ENCODE measurements around the gene PPFIA1. TPM values are rescaled to one million over a fixed set of nuclear protein-coding genes. Genes with fewer than 3 reads are reported as not detected.

The PPFIA1 gene
- total and polyA plus RNA-seq, 10 of the 15 experiments (the other 5 are each of a cell fraction or from before 2014, with no cell fraction given) = 5.2 to 26.2 (median 15.8) TPM

DNA sequence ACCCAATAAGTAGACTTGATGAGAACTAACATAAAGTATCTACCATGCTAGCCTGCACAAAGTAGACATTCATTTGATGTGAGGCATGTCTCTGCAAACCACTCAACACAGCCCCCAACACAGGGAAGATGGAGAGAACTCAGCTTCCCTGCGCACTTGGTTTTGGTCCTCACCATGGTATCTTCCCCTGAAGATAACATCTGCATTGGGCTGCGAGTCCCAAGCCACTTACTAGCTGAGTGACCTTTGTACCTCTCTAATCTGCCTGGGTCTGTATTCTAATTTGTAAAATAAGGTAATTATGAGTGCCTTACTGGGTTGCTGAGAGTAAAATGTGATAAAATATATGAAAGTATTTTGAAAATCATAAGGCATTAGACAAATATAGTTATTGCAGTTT lies 30.7 kb downstream of the PPFIA1 start:
- Histone ChIP-seq H3K4me1 (ENCODE audit: control insufficient read depth, insufficient read depth, low read length) (no peaks in the 10 kb centered on the region), H4K20me1 (ENCODE audit: control insufficient read depth, insufficient read depth) (peaks cover 3% of the 10 kb centered on the region; the same call in 1 of the 2 replicates), H3K9ac (ENCODE audit: control insufficient read depth, insufficient read depth, low read length) (no peak overlapping the region), H3K27ac (ENCODE audit: control insufficient read depth, insufficient read depth) (no peak overlapping the region), H3K4me3 (no peak overlapping the region), H3K79me2 (ENCODE audit: control insufficient read depth, insufficient read depth, low read length) (no peaks in the 10 kb centered on the region), H3K36me3 (ENCODE audit: control insufficient read depth in 2 of 2, insufficient read depth in 2 of 2, low read length in 1 of 2) (peaks cover 0 to 7% of the 10 kb centered on the region in 2 experiments; a peak in 3 of 4 replicates), H3K27me3 (replicated peaks in 1 of 2; ENCODE audit: control insufficient read depth in 2 of 2, insufficient read depth in 2 of 2, low read length in 1 of 2) (no peaks in the 10 kb centered on the region), H3K4me2 (ENCODE audit: control insufficient read depth, insufficient read depth) (no peak overlapping the region), H3K9me3 (replicated peaks; ENCODE audit: control insufficient read depth, insufficient read depth, low read length) (no peaks in the 10 kb centered on the region), H2AFZ (ENCODE audit: control insufficient read depth, low read depth, low read length) (no peak overlapping the region)
- BruUV-seq (replicated peaks) = no TSS peak
- FAIRE-seq = no peak
- ChIA-PET RAD21 (ENCODE audit: unreplicated experiment) (no interaction called here), CTCF (interaction anchor here (1.8 kb wide), 1 partner anchor 37 kb away, joined by 5 read pairs; no protein-coding TSS in a partner anchor), POLR2A (interaction anchor here (0.6 kb wide), 1 partner anchor 19 kb away, joined by 3 read pairs; no protein-coding TSS in a partner anchor), SMC1A (ENCODE audit: uncharacterized antibody, unreplicated experiment) (no interaction called here)
- intact Hi-C loops (cut with micrococcal nuclease; ENCODE audit: unreplicated experiment) = no loop called here
- in situ Hi-C loops (cut with MboI) = no loop called here
- ATAC-seq = no peak
- TF ChIP-seq NR2C1 (IDR thresholded peaks at IDR 0.05) (no peak), TAF1 (IDR thresholded peaks at IDR 0.05; ENCODE audit: borderline replicate concordance, low read depth, low read length) (no peak), KDM1A (IDR thresholded peaks at IDR 0.05; ENCODE audit: borderline replicate concordance) (no peak), CBX5 (IDR thresholded peaks at IDR 0.05; ENCODE audit: low read depth) (no peak), NRF1 (conservative IDR thresholded peaks at IDR 0.05; ENCODE audit: low read depth, low read length) (no peak), HDAC2 (IDR thresholded peaks at IDR 0.05) (no peak), HDAC6 (IDR thresholded peaks at IDR 0.05; ENCODE audit: unreplicated experiment) (no peak), DPF2 (IDR thresholded peaks at IDR 0.05) (no peak), CHD1 (IDR thresholded peaks at IDR 0.05; ENCODE audit: low read depth, low read length) (no peak), CHD4 (IDR thresholded peaks at IDR 0.05) (no peak), KAT2A (conservative IDR thresholded peaks at IDR 0.05; ENCODE audit: control insufficient read depth, low read depth, low read length) (no peak), MTA3 (IDR thresholded peaks at IDR 0.05; ENCODE audit: borderline replicate concordance, low read length) (no peak)
- TF ChIP-seq, protein P1, sequence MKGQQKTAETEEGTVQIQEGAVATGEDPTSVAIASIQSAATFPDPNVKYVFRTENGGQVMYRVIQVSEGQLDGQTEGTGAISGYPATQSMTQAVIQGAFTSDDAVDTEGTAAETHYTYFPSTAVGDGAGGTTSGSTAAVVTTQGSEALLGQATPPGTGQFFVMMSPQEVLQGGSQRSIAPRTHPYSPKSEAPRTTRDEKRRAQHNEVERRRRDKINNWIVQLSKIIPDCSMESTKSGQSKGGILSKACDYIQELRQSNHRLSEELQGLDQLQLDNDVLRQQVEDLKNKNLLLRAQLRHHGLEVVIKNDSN (IDR thresholded peaks at IDR 0.05; ENCODE audit: borderline replicate concordance, extremely low read length, insufficient read depth, low read depth, low read length) = no peak
- 97% methylated on average over 2 of the region's 2 CpGs for WGBS (ENCODE audit: insufficient coverage, insufficient replicate concordance, low lambda C conversion rate, missing lambda C conversion rate)
- no peak for DNase-seq (ENCODE audit: low read depth, low spot score)

Data from GM12878 (cell line).